ENCODE measurements around the gene JMJD1C.

- TF ChIP-seq POLR2A (IDR thresholded peaks at IDR 0.05) (no peak), CTCF (IDR thresholded peaks at IDR 0.05) (no peak)
These were observed 128.1 kb downstream of the JMJD1C start for GRCh38 chr10:63337455-63338251.
